ENCODE measurements around the gene MAP3K8.

Gene MAP3K8

DNA sequence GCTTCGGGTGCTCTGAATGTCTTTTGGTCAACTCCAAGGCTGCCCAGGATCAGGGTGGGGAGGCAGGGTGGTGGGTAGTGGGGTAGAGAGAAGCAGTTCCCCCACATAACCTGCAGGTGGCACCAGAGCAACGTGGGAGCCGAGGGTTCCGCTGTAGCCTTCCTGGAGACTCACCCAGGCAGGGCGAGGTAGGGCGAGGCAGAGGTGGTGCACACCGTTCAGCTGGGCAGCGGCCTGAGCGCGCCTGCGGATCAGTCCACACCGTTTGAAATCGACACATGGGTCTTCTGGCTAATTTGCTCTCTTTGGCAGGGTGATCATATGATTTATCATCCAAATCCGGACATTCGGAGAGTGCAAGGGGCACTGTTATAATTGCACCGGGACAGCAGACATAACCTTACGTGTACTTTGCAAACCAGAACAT lies 41.4 kb upstream of the MAP3K8 start:
- ATAC-seq = peak; percentile 100
- TF ChIP-seq ZNF8 (CRISPR knock-in tag; IDR thresholded peaks at IDR 0.05) = no peak
- no peak for TF ChIP-seq ESRRG (CRISPR knock-in tag; IDR thresholded peaks at IDR 0.05)
- TF ChIP-seq, protein P1, sequence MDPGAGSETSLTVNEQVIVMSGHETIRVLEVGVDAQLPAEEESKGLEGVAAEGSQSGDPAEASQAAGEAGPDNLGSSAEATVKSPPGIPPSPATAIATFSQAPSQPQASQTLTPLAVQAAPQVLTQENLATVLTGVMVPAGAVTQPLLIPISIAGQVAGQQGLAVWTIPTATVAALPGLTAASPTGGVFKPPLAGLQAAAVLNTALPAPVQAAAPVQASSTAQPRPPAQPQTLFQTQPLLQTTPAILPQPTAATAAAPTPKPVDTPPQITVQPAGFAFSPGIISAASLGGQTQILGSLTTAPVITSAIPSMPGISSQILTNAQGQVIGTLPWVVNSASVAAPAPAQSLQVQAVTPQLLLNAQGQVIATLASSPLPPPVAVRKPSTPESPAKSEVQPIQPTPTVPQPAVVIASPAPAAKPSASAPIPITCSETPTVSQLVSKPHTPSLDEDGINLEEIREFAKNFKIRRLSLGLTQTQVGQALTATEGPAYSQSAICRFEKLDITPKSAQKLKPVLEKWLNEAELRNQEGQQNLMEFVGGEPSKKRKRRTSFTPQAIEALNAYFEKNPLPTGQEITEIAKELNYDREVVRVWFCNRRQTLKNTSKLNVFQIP (CRISPR knock-in tag; IDR thresholded peaks at IDR 0.05; ENCODE audit: borderline replicate concordance, low read depth) = no peak
- TF ChIP-seq ZFP30 (CRISPR knock-in tag; IDR thresholded peaks at IDR 0.05) = no peak
- TF ChIP-seq, protein P2, sequence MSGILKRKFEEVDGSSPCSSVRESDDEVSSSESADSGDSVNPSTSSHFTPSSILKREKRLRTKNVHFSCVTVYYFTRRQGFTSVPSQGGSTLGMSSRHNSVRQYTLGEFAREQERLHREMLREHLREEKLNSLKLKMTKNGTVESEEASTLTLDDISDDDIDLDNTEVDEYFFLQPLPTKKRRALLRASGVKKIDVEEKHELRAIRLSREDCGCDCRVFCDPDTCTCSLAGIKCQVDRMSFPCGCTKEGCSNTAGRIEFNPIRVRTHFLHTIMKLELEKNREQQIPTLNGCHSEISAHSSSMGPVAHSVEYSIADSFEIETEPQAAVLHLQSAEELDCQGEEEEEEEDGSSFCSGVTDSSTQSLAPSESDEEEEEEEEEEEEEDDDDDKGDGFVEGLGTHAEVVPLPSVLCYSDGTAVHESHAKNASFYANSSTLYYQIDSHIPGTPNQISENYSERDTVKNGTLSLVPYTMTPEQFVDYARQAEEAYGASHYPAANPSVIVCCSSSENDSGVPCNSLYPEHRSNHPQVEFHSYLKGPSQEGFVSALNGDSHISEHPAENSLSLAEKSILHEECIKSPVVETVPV (CRISPR knock-in tag; IDR thresholded peaks at IDR 0.05) = no peak
- TF ChIP-seq, protein P3, sequence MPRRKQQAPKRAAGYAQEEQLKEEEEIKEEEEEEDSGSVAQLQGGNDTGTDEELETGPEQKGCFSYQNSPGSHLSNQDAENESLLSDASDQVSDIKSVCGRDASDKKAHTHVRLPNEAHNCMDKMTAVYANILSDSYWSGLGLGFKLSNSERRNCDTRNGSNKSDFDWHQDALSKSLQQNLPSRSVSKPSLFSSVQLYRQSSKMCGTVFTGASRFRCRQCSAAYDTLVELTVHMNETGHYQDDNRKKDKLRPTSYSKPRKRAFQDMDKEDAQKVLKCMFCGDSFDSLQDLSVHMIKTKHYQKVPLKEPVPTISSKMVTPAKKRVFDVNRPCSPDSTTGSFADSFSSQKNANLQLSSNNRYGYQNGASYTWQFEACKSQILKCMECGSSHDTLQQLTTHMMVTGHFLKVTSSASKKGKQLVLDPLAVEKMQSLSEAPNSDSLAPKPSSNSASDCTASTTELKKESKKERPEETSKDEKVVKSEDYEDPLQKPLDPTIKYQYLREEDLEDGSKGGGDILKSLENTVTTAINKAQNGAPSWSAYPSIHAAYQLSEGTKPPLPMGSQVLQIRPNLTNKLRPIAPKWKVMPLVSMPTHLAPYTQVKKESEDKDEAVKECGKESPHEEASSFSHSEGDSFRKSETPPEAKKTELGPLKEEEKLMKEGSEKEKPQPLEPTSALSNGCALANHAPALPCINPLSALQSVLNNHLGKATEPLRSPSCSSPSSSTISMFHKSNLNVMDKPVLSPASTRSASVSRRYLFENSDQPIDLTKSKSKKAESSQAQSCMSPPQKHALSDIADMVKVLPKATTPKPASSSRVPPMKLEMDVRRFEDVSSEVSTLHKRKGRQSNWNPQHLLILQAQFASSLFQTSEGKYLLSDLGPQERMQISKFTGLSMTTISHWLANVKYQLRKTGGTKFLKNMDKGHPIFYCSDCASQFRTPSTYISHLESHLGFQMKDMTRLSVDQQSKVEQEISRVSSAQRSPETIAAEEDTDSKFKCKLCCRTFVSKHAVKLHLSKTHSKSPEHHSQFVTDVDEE (CRISPR knock-in tag; IDR thresholded peaks at IDR 0.05) = no peak
- TF ChIP-seq ISL1 (CRISPR knock-in tag; IDR thresholded peaks at IDR 0.05) = no peak
- TF ChIP-seq ZNF70 (CRISPR knock-in tag; IDR thresholded peaks at IDR 0.05) = no peak
- TF ChIP-seq ZFP3 (CRISPR knock-in tag; IDR thresholded peaks at IDR 0.05) = no peak
- no peak for TF ChIP-seq BACH2 (CRISPR knock-in tag; IDR thresholded peaks at IDR 0.05; ENCODE audit: borderline replicate concordance)
- TF ChIP-seq, protein P4, sequence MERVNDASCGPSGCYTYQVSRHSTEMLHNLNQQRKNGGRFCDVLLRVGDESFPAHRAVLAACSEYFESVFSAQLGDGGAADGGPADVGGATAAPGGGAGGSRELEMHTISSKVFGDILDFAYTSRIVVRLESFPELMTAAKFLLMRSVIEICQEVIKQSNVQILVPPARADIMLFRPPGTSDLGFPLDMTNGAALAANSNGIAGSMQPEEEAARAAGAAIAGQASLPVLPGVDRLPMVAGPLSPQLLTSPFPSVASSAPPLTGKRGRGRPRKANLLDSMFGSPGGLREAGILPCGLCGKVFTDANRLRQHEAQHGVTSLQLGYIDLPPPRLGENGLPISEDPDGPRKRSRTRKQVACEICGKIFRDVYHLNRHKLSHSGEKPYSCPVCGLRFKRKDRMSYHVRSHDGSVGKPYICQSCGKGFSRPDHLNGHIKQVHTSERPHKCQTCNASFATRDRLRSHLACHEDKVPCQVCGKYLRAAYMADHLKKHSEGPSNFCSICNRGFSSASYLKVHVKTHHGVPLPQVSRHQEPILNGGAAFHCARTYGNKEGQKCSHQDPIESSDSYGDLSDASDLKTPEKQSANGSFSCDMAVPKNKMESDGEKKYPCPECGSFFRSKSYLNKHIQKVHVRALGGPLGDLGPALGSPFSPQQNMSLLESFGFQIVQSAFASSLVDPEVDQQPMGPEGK (CRISPR knock-in tag; IDR thresholded peaks at IDR 0.05; ENCODE audit: borderline replicate concordance) = no peak
- TF ChIP-seq TCF4 (CRISPR knock-in tag; IDR thresholded peaks at IDR 0.05; ENCODE audit: borderline replicate concordance) = no peak
- TF ChIP-seq ARNTL (CRISPR knock-in tag; IDR thresholded peaks at IDR 0.05; ENCODE audit: borderline replicate concordance, low read depth) = no peak
- TF ChIP-seq, protein P5, sequence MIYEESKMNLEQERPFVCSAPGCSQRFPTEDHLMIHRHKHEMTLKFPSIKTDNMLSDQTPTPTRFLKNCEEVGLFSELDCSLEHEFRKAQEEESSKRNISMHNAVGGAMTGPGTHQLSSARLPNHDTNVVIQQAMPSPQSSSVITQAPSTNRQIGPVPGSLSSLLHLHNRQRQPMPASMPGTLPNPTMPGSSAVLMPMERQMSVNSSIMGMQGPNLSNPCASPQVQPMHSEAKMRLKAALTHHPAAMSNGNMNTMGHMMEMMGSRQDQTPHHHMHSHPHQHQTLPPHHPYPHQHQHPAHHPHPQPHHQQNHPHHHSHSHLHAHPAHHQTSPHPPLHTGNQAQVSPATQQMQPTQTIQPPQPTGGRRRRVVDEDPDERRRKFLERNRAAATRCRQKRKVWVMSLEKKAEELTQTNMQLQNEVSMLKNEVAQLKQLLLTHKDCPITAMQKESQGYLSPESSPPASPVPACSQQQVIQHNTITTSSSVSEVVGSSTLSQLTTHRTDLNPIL (CRISPR knock-in tag; IDR thresholded peaks at IDR 0.05; ENCODE audit: low read depth) = no peak
- TF ChIP-seq OSR1 (CRISPR knock-in tag; IDR thresholded peaks at IDR 0.05) = no peak

DNA sequence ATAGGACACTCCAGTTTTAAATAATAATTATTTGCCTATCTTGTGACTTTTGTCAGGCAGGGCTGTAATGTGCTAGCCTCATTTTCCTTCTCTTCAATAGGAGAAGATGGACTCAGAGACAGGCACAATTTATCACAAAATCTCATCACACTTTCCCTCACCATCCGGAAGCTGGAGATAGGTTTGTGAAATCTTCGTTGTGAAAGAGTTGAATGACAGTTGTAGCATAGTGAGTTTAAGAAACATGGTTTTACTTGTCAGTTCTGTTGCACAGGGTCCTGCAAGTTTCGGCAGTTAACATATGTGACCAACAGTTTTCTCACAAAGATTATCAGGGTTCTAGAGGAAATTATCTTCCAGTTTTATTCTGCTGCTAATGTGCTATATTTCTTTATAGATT lies 37.7 kb upstream of the MAP3K8 start:
- TF ChIP-seq GLIS3 (CRISPR knock-in tag; IDR thresholded peaks at IDR 0.05) = no peak
- TF ChIP-seq OSR1 (CRISPR knock-in tag; IDR thresholded peaks at IDR 0.05) = no peak
- no peak for TF ChIP-seq BACH2 (CRISPR knock-in tag; IDR thresholded peaks at IDR 0.05; ENCODE audit: borderline replicate concordance)
- no peak for TF ChIP-seq ZNF8 (CRISPR knock-in tag; IDR thresholded peaks at IDR 0.05)
- no peak for TF ChIP-seq ZFP30 (CRISPR knock-in tag; IDR thresholded peaks at IDR 0.05)

DNA sequence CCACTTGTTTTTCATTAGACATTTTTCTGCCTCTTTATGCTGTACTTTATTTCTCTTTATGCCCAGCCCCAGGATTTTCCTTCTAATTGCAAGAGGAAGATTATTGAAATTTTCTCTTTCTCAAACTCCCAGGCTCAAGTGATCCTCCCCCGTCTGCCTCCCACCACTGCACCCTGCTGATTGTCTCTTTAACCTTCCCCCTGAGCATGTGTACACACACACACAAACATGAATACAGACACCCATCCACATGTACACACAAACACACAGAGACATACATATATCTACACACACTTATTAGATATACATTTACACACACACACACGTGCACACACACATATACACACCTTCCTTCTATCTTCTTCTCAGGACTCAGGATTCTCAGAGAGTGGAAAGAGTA lies 37.3 kb upstream of the MAP3K8 start:
- ATAC-seq = no peak
- no peak for TF ChIP-seq ZFP30 (CRISPR knock-in tag; IDR thresholded peaks at IDR 0.05)

More for the DNA sequence above, 37.7 kb upstream of the MAP3K8 start:
- no peak for ATAC-seq

DNA sequence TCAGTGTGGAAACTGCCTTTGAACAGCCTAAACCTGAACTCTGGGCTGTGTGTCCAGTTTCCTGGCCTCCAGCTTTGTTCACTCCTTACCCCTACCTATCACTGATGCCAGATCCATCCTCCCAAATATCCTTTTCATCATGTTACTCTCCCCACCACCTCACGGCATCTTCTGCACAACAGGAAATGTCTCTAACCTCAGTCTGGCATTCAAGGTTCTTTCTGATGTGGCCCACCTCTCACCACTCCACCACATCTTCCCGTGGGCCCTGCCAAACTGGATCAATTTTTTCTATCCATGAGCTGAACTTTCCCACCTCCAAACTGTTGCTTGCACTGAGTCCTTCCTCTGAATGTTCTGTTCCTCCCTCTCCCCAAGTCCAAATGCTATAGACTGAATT lies 35.8 kb upstream of the MAP3K8 start:
- no peak for ATAC-seq
- TF ChIP-seq PPARA (CRISPR knock-in tag; IDR thresholded peaks at IDR 0.05; ENCODE audit: borderline replicate concordance) (no peak), ZC3H10 (CRISPR knock-in tag; IDR thresholded peaks at IDR 0.05) (no peak), ZNF70 (CRISPR knock-in tag; IDR thresholded peaks at IDR 0.05) (no peak), ZNF8 (CRISPR knock-in tag; IDR thresholded peaks at IDR 0.05) (no peak), CSDC2 (CRISPR knock-in tag; IDR thresholded peaks at IDR 0.05) (no peak), OSR1 (CRISPR knock-in tag; IDR thresholded peaks at IDR 0.05) (no peak), TCF4 (CRISPR knock-in tag; IDR thresholded peaks at IDR 0.05; ENCODE audit: borderline replicate concordance) (no peak)
- TF ChIP-seq, protein P4 (CRISPR knock-in tag; IDR thresholded peaks at IDR 0.05; ENCODE audit: borderline replicate concordance) = no peak
- TF ChIP-seq, protein P5 (CRISPR knock-in tag; IDR thresholded peaks at IDR 0.05; ENCODE audit: low read depth) = no peak
- TF ChIP-seq, protein P3 (CRISPR knock-in tag; IDR thresholded peaks at IDR 0.05) = no peak

Measured in SK-N-SH treated with all-trans-retinoic acid at 6 μM for 48 hours (cell line).